Liver (tissue), 9 donors: ENCODE results near the gene KCNN1. TPM values are rescaled to one million over a fixed set of nuclear protein-coding genes. Genes with fewer than 3 reads are reported as not detected.

Experiments
- DNase-seq: peaks from one replicate; pipeline ENCODE4 v3.0.0-alpha.2; 2017; ENCODE audit warnings: low spot score
- H3K27ac ChIP-seq, 2 donors: one replicate each; pipeline ENCODE4 v1.7.0; 2013; ENCODE audit warnings: inconsistent platforms in 2 of 2, low read length in 2 of 2, control low read depth in 1 of 2, low read depth in 1 of 2, mild to moderate bottlenecking in 1 of 2
- H3K27me3 ChIP-seq, 4 donors: one replicate each; pipeline versions ENCODE4 v1.6.1 to v1.7.0; 2013; ENCODE audit warnings: low read length in 3 of 4, inconsistent platforms in 1 of 4, mild to moderate bottlenecking in 1 of 4, moderate library complexity in 1 of 4; ENCODE audit not compliant: control insufficient read depth in 4 of 4, insufficient read depth in 4 of 4
- H3K36me3 ChIP-seq, 4 donors: one replicate each; pipeline versions ENCODE4 v1.6.1 to v1.7.0; 2013; ENCODE audit warnings: low read length in 3 of 4, mild to moderate bottlenecking in 3 of 4, low read depth in 1 of 4, moderate library complexity in 1 of 4; ENCODE audit not compliant: control insufficient read depth in 4 of 4, insufficient read depth in 3 of 4
- H3K4me1 ChIP-seq, 4 donors: one replicate each; pipeline versions ENCODE4 v1.6.1 to v1.7.0; 2013; ENCODE audit warnings: low read length in 3 of 4, mild to moderate bottlenecking in 3 of 4, moderate library complexity in 1 of 4; ENCODE audit not compliant: control insufficient read depth in 4 of 4, insufficient read depth in 4 of 4
- H3K4me3 ChIP-seq, 3 donors: one replicate each; pipeline versions ENCODE4 v1.6.1 to v1.7.0; 2013; ENCODE audit warnings: low read length in 3 of 3, control low read depth in 1 of 3, low read depth in 1 of 3, mild to moderate bottlenecking in 1 of 3
- H3K9ac ChIP-seq, 2 donors: one replicate each; pipeline ENCODE4 v1.7.0; 2013; ENCODE audit warnings: low read length in 2 of 2, mild to moderate bottlenecking in 2 of 2, moderate library complexity in 2 of 2, control low read depth in 1 of 2, low read depth in 1 of 2
- H3K9me3 ChIP-seq, 4 donors: one replicate each; pipeline versions ENCODE4 v1.6.1 to v1.7.0; 2013; ENCODE audit warnings: low read length in 3 of 4; ENCODE audit not compliant: control insufficient read depth in 4 of 4
- ATF3 ChIP-seq: IDR thresholded peaks from 2 replicates; pipeline ENCODE4 v1.6.1; 2016; ENCODE audit warnings: antibody characterized with exemption
- CTCF ChIP-seq: fragments of 150-350 bp; IDR thresholded peaks from 2 replicates; pipeline ENCODE4 v1.5.1; 2017; ENCODE audit warnings: improper control_type of control experiment, low read depth, low read length; ENCODE audit not compliant: missing input control
- EGR1 ChIP-seq, 2 donors: IDR thresholded peaks; 2 replicates each; pipeline ENCODE4 v1.6.1; 2016 to 2018; ENCODE audit warnings: antibody characterized with exemption in 2 of 2, low read depth in 2 of 2
- FOXA1 ChIP-seq: IDR thresholded peaks from 2 replicates; pipeline ENCODE4 v1.6.1; 2016; ENCODE audit warnings: antibody characterized with exemption
- FOXA2 ChIP-seq: IDR thresholded peaks from 2 replicates; pipeline ENCODE4 v1.6.1; 2016; ENCODE audit warnings: antibody characterized with exemption
- GABPA ChIP-seq, 2 donors: IDR thresholded peaks in 1 of 2; conservative IDR thresholded peaks in 1 of 2; 2 replicates each; pipeline ENCODE4 v1.6.1; 2016; ENCODE audit warnings: antibody characterized with exemption in 2 of 2, mild to moderate bottlenecking in 1 of 2, moderate library complexity in 1 of 2
- HNF4A ChIP-seq, 2 donors: conservative IDR thresholded peaks; 2 replicates each; pipeline ENCODE4 v1.6.1; 2016; ENCODE audit warnings: antibody characterized with exemption in 2 of 2, mild to moderate bottlenecking in 2 of 2
- HNF4G ChIP-seq: IDR thresholded peaks from 2 replicates; pipeline ENCODE4 v1.6.1; 2016; ENCODE audit warnings: antibody characterized with exemption
- JUND ChIP-seq, 2 donors: IDR thresholded peaks; 2 replicates each; pipeline ENCODE4 v1.6.1; 2016; ENCODE audit warnings: antibody characterized with exemption in 2 of 2
- MAX ChIP-seq: IDR thresholded peaks from 2 replicates; pipeline ENCODE4 v1.6.1; 2016; ENCODE audit warnings: antibody characterized with exemption
- NR2F2 ChIP-seq: IDR thresholded peaks from 2 replicates; pipeline ENCODE4 v1.6.1; 2016; ENCODE audit warnings: antibody characterized with exemption
- RAD21 ChIP-seq, 2 donors: IDR thresholded peaks; 2 replicates each; pipeline ENCODE4 v1.6.1; 2016; ENCODE audit warnings: antibody characterized with exemption in 2 of 2, mild to moderate bottlenecking in 2 of 2
- REST ChIP-seq: IDR thresholded peaks from 2 replicates; pipeline ENCODE4 v1.6.1; 2016; ENCODE audit warnings: antibody characterized with exemption, mild to moderate bottlenecking
- RXRA ChIP-seq, 2 donors: IDR thresholded peaks; 2 replicates each; pipeline ENCODE4 v1.6.1; 2017 to 2018; ENCODE audit warnings: antibody characterized with exemption in 2 of 2, mild to moderate bottlenecking in 1 of 2
- SP1 ChIP-seq: IDR thresholded peaks from 2 replicates; pipeline ENCODE4 v1.6.1; 2018; ENCODE audit warnings: antibody characterized with exemption, mild to moderate bottlenecking
- TAF1 ChIP-seq: conservative IDR thresholded peaks from 2 replicates; pipeline ENCODE4 v1.6.1; 2016; ENCODE audit warnings: antibody characterized with exemption, mild to moderate bottlenecking
- YY1 ChIP-seq: IDR thresholded peaks from 2 replicates; pipeline ENCODE4 v1.6.1; 2016; ENCODE audit warnings: antibody characterized with exemption, mild to moderate bottlenecking
- ZBTB33 ChIP-seq: IDR thresholded peaks from 2 replicates; pipeline ENCODE4 v1.6.1; 2016; ENCODE audit warnings: antibody characterized with exemption
- WGBS: extraction: QIAGEN DNeasy Blood & Tissue Kit; methylation state at CpG from one replicate; pipeline ENCODE4 v1.1.7; 2013; 5-methylcytosine and 5-hydroxymethylcytosine counted together
- polyA plus RNA-seq, 2 donors: library from polyadenylated mRNA; stranded (reverse) in 1 of 2; unstranded in 1 of 2; fragments of 200-250 nt in 1 of 2; fragments of >200 nt in 1 of 2; fragmentation: Nextera tagmentation in 1 of 2; extraction: Ambion mirVana in 1 of 2; gene quantifications; one replicate each; pipeline versions ENCODE4 v1.2.1 to v1.2.3, GENCODE V29; 2013 to 2015
- total RNA-seq, 2 donors: library from RNA; depleted of rRNA; stranded (reverse); fragments of >200 nt; gene quantifications; one replicate each; pipeline ENCODE4 v1.2.3, GENCODE V29; 2014
- donor health status: healthy.
- donor health status: healthy.
- donor health status: healthy.
- donor health status: healthy.
- donor health status: healthy.

KCNN1 gene
- total and polyA plus RNA-seq, 4 donors: 0.05 to 0.08 (median 0.05) TPM; not detected in 1

GRCh38 chr19:17972230-17972629 is 5.3 kb downstream of the KCNN1 start:
- no peak for DNase-seq
- TF ChIP-seq EGR1 (IDR thresholded peaks at IDR 0.05; ENCODE audit: low read depth in 2 of 2) (no peak), TAF1 (no peak), MAX (no peak), YY1 (no peak)
- 83% methylated on average over 1 of the region's 1 CpG for WGBS

GRCh38 chr19:17973759-17974158 is 6.9 kb downstream of the KCNN1 start:
- no peak overlapping the region for H3K27ac ChIP-seq
- no peaks in the 10 kb centered on the region for H3K9me3 ChIP-seq
- no peak for TF ChIP-seq CTCF
- TF ChIP-seq SP1: no peak
- no peak for TF ChIP-seq GABPA (IDR thresholded peaks at IDR 0.05 in 1 of 2, conservative IDR thresholded peaks at IDR 0.05 in 1 of 2)
- no peak for TF ChIP-seq EGR1 (IDR thresholded peaks at IDR 0.05; ENCODE audit: low read depth in 2 of 2)
- TF ChIP-seq REST: no peak
- TF ChIP-seq FOXA1: no peak
- no peak for TF ChIP-seq RXRA (IDR thresholded peaks at IDR 0.05)
- no peak for TF ChIP-seq MAX
- no peak for TF ChIP-seq TAF1
- no peak for TF ChIP-seq ATF3
- no peak for TF ChIP-seq RAD21 (IDR thresholded peaks at IDR 0.05)
- no peak for TF ChIP-seq JUND (IDR thresholded peaks at IDR 0.05)
- TF ChIP-seq NR2F2: no peak
- TF ChIP-seq HNF4G: no peak
- TF ChIP-seq ZBTB33: no peak
- no peak for TF ChIP-seq FOXA2
- no peak for TF ChIP-seq HNF4A (conservative IDR thresholded peaks at IDR 0.05)
- no peak for TF ChIP-seq YY1
- no peaks in the 10 kb centered on the region for H3K36me3 ChIP-seq
- no peak overlapping the region for H3K4me3 ChIP-seq
- H3K4me1 ChIP-seq: no peaks in the 10 kb centered on the region
- 94% methylated on average over 23 of the region's 23 CpGs for WGBS
- no peak for DNase-seq
- no peak overlapping the region for H3K9ac ChIP-seq
- peaks cover 0 to 2% (median 0%) of the 10 kb centered on the region in 4 donors for H3K27me3 ChIP-seq

More at GRCh38 chr19:17972230-17972629, 5.3 kb downstream of the KCNN1 start:
- no peaks in the 10 kb centered on the region for H3K36me3 ChIP-seq
- H3K9me3 ChIP-seq: no peaks in the 10 kb centered on the region
- H3K27ac ChIP-seq: no peak overlapping the region
- H3K9ac ChIP-seq: no peak overlapping the region
- peaks cover 0 to 2% (median 0%) of the 10 kb centered on the region in 4 donors for H3K27me3 ChIP-seq
- no peak overlapping the region for H3K4me3 ChIP-seq
- peaks cover 0 to under 1% (median 0%) of the 10 kb centered on the region in 4 donors for H3K4me1 ChIP-seq
